HG03097 (cell line): ENCODE data around the gene DPP10.

Experiments used
- ATAC-seq: cut with Tn5 transposase; IDR thresholded peaks from one replicate; pipeline ENCODE4 v1.9.1; 2021; ENCODE audit not compliant: unreplicated experiment, low FRiP score

Gene DPP10

DNA sequence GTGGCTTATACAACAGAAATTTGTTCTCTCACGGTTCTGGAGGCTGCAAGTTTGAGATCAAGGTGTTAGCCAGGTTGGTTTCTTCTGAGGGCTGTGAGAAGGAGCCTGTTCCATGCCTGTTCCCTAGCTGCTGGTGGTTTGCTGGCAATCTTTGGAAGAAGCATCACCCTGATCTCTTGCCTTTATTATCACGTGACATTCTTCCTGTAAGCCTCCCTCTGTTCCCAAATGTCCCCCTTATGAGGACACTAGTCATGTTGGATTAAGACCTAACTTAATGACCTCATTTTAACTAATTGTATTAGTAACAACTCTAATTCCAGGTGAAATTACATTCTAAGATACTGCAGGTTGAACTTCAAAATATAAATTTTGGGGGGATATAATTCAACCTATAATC is 135.2 kb downstream of the DPP10 start:
- ATAC-seq: no peak

GRCh38 chr2:114579542-114579941 is 137.1 kb downstream of the DPP10 start:
- no peak for ATAC-seq

DNA sequence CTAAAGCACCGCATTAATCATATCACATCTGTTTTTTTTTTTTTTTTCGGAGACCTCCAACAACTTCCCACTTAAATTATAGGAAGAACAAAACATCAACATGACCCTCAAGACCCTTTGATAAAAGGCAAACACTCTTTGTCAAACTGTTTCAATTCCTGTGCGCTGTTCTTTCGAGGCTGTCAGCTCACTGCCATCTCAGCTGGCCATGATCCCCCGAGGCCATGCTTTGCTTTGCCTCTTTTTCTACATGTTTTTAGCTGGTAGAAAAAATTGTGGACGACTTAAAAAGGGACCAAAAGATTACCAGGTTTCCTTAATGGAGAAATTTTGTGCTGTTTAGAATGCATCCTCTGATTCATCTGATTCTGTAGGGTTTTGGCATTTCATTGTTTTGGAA is 138.2 kb downstream of the DPP10 start:
- no peak for ATAC-seq

DNA sequence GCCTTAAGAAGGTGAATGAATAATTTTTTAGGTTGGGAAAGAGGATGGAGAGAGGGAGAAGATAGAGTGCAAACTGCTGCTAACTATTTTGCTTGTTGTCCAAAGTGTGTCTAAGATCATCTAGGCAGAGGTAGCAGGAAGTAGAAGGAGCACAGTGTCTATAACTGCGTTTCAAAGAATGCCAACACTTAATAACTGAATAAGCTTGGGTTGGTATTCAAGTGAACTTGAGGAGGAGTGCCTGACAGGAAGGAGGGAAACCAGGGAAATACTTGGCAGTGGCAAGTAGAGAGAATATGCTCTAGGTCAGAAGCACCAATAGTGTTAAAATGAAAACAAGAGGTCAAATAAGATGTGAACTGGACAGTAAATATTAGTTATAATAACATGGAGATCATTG is 155.9 kb downstream of the DPP10 start:
- ATAC-seq: no peak

DNA sequence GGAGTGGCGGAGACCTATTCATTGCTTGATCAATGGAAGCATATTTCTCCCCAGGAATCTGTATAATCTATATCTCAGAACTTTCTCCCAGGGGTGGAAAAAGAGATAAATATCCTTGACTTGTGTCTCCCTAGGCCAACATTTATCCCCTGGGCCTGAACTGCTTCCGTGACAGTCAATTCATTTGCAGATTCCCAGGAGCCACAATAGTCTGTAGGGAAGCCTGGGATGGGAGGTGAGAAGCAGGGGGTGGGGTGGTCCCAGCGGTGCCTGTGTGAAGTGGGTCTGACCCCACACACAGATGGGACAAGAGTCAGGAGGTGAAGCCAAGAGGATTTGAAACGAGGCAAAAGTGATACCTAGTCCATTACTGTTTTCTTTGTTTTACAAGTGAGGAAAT is 166.8 kb downstream of the DPP10 start:
- ATAC-seq: no peak

GRCh38 chr2:114609801-114610200 is 167.4 kb downstream of the DPP10 start:
- ATAC-seq: no peak

- ATAC-seq: no peak
Observed at GRCh38 chr2:114610677-114611076, 168.2 kb downstream of the DPP10 start.

DNA sequence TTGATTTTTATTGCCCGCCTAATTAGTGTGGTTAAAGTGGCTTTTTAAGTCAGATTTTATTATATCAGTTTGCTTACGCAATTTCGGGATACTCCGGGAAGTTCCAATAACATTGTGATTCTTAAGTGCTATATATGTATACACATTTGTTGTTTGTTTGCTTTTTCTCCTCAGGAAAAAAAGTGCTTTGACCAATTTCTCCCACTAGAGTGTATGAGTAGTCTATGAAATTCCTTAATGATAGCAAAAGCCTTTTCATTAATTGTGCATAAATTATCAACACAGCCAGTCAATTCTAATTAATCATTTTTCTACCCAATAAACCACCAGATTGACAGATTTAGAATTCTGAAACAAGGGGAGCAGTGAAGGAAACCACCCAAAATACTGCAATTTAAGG is 172.2 kb downstream of the DPP10 start:
- ATAC-seq: no peak

GRCh38 chr2:114628481-114628880 is 186.0 kb downstream of the DPP10 start:
- ATAC-seq: no peak

- ATAC-seq: no peak
Observed at GRCh38 chr2:114631146-114631545, 188.7 kb downstream of the DPP10 start.

DNA sequence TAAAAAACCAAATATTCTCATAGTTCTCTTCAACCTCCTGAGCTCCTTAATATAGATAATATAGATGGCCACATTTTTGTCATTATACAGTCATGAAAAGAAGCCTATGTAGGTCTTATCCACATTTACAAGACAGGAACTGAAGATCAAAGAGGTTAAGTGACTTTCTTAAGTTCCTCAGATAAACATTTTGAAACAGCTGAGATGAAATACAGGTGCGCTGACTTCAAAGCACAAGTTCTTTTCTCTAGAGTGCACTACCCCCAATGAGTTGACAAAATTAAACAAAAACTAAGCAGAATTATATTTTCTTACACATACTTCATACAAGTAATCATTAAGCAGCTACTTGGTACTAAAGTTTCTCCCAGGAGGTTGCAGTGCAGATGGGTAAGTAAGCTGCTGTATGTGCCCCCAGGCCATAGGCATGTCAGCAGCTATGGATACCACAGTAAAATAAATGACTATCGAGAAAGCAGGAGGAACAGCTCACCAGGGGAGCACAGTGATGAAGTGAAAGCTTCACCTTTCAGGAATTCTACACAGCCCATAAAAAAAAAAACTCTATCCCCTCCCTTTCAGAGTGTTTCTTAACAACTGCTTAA is 199.8 kb downstream of the DPP10 start:
- no peak for ATAC-seq

- ATAC-seq: no peak
Observed at GRCh38 chr2:114642988-114643553, 200.6 kb downstream of the DPP10 start.

GRCh38 chr2:114651933-114652332 is 209.5 kb downstream of the DPP10 start:
- no peak for ATAC-seq

DNA sequence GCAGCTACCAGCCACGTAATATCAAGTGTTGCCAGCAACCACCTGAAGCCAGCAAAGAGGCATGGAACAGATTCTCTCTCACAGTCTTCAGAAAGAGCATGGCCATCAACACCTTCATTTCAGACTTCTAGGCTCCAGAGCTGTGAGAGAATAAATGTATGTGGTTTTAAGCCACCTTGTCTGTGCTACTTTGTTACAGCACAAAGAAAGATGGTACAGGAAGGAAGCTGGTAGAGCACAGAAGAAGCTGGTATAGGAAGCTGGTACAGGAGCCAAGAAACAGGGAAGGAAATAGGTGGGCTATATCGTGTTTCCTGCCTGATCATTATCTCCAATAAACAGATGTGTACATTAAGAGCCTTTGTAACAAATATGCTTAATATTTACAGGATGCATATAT is 217.4 kb downstream of the DPP10 start:
- no peak for ATAC-seq

- ATAC-seq: no peak
Observed at GRCh38 chr2:114661971-114662939, 219.8 kb downstream of the DPP10 start.

DNA sequence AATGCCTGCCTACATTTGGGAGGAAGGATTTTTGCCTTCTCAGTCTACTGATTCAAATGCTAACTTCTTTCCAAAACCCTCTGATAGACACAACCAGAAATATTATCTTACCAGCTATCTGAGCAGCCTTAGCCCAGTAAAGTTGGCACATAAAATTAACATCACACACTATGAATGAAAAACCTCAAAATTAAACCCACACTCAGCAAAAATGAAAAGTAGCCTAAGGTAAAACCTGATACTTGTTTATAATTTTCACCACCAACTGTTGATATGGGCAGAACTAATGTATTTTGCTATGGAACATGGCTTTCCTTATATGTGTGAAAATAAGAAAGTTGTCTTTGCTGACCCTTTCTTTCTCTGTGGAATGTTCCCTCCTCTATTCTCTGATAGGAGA is 226.0 kb downstream of the DPP10 start:
- ATAC-seq: no peak

DNA sequence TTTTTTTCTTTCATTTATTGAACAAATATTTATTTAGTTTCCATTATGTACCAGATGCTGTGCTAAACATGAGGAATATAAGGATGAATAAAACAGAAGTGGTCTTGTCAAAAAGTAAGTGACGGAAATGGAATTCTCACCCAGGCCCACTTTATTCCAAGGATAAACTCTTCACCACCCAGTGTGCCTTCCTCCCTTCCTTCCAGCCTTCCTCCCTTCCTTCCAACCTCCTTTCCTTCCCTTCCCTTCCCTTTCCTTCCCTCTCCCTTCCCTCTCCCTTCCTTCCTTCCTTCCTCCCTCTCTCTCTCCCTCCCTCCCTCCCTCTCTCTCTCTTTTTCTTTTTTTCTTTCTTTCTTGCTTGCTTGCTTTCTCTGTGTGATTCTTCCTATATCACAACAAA is 240.8 kb downstream of the DPP10 start:
- ATAC-seq: no peak

- no peak for ATAC-seq
Observed at GRCh38 chr2:114684403-114684802, 242.0 kb downstream of the DPP10 start.

DNA sequence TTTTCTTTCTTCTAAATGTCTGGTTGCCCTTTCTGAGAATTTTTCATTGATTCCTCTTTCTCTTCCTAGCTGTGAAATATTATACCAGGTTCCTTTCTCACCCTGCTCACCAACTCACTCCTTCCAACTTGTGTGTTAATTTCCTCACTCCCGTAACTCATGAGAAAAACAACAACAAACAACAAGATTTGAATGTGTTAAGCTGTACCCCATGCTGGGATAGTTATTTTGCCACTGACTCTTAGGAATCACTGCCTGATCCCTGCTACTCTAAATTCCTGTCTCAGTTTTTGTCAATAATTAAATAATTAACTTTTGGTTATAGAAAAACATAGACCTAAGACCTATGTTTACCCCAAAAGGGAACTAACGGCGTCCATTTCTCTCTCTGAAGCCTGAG is 242.7 kb downstream of the DPP10 start:
- no peak for ATAC-seq

- no peak for ATAC-seq
Observed at GRCh38 chr2:114688241-114688640, 245.8 kb downstream of the DPP10 start.

DNA sequence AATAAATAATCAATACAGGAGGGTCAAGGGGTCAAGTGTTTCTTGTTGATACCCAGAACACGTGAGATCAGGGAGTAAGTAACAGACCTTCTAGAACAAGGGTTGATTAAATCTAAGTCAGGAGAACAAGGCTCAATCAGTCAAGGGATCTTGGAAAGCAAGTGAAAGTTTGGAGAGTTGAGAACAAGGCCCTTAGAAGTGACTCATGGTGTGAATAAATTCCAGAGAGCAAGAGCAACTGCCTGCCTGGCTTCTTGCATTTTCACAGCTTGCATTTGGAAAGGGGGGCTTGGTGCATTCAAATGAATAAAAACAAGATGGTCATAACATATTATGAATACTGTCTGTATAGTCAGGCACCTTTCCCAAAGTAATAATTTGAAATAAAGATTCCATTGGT is 256.1 kb downstream of the DPP10 start:
- ATAC-seq: no peak
